Embryonic facial prominence (tissue), 1 donor: ENCODE data around the gene WFIKKN2.

ENCODE experiments used
- DNase-seq: peaks from one replicate; pipeline ENCODE4 v3.0.0-alpha.2; 2016; ENCODE audit errors: extremely low spot score

WFIKKN2 gene

GRCh38 chr17:50808888-50809287 is 26.5 kb upstream of the WFIKKN2 start:
- DNase-seq, result no peak

GRCh38 chr17:50813583-50813982 is 21.8 kb upstream of the WFIKKN2 start:
- no peak for DNase-seq

DNA sequence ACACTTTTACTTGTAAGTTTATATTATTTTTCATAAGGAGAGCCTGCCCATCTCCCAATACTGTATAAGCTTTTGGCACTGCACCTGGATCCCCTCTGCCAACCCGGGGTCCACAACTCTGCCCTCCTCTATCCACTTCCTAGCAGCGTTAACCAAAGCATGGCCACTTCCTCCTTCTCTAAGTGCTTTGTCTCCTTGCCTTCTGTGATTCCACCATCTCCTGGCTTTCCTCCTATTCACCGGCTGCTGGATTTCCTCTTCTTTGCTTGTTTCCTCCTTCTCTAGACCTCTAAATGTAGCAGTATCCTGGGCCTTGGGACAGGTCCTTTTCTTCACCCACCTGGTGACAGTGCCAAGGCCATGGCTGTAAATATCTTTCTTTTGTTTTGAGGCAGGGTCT is 20.0 kb upstream of the WFIKKN2 start:
- DNase-seq, result no peak

- no peak for DNase-seq
Observed at GRCh38 chr17:50816271-50816670, 19.1 kb upstream of the WFIKKN2 start.

- no peak for DNase-seq
Observed at GRCh38 chr17:50816771-50817751, 18.3 kb upstream of the WFIKKN2 start.

GRCh38 chr17:50817838-50818237 is 17.5 kb upstream of the WFIKKN2 start:
- no peak for DNase-seq

- DNase-seq, result no peak
Observed at GRCh38 chr17:50818261-50818660, 17.1 kb upstream of the WFIKKN2 start.

GRCh38 chr17:50818921-50819657 is 16.3 kb upstream of the WFIKKN2 start:
- DNase-seq, result no peak

GRCh38 chr17:50820651-50821050 is 14.7 kb upstream of the WFIKKN2 start:
- no peak for DNase-seq

DNA sequence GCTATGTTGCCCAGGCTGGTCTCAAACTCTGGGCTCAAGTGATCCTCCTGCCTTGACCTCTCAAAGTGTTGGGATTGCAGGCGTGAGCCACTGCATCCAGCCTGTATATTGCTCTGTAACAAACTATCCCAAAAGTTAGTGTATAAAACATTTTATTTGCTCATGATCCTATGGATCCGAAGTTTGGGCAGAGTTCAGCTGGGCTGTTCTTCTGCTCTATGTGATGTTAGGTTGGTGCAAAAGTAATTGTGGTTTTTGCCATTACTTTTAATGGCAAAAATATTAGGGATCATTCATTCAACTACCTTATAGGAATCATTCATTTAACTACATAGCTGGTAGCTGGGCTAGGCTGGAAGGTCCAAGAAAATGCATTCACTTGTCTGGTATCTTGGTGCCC is 12.8 kb upstream of the WFIKKN2 start:
- no peak for DNase-seq

DNA sequence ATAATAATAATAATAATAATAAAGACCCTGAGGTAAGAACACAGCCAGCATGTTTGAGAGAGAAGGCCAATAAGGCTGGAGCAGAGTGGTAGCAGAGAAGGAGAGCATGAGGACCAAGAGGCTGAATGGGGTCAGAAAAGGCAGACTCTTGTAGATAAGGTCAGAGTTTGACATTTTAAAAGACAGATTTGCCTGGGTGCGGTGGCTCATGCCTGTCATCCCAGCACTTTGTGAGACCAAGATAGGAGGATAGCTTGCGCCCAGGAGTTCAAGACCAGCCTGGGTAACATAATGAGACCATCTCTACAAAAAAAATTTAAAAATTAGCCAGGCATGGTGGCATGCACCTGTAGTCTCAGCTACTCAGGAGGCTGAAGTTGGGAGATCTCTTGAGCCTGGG is 11.0 kb upstream of the WFIKKN2 start:
- DNase-seq, result no peak

- DNase-seq, result no peak
Observed at GRCh38 chr17:50825188-50825587, 10.2 kb upstream of the WFIKKN2 start.

- DNase-seq, result no peak
Observed at GRCh38 chr17:50828508-50829170, 6.7 kb upstream of the WFIKKN2 start.

DNA sequence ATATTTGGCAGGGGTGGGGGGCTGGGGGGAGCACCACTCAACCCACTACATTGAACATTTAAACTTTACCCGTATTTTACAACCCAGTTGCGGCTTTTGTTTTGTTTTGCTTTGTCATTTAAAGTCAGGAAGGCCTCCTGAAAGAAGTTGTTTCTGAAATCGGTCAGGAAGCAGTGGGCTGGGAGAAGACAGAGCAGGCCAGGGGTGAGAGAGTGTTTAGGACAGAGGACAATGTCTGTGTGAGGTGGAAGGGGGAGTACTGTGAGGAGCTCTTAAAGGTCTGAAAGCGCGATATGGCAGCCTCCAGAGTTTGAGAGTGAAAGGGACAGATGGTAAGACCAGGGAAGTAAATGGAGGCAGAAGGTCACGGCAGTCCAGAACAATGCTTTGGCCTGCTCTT is 6.1 kb upstream of the WFIKKN2 start:
- DNase-seq, result no peak

DNA sequence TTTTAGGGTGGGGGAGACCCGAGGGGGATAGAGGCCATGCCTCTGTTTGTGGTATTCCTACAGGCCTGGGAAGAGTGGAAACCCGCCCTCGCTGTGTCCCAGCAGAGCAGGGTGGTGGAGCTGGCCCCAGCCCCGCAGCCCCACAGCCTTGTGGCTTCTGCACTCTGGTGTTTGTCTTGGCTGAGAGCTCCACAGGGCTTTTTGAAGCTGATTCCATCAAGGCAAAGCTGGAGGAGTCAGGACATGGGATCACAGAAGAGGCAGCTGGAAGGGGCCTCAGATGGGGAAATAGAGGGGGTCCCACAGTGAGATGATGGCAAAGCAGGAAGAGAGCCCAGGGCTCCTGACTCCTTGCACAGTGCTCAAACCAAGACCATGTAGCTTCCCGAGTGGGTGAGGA is 5.0 kb upstream of the WFIKKN2 start:
- DNase-seq, result no peak

GRCh38 chr17:50830994-50831393 is 4.4 kb upstream of the WFIKKN2 start:
- peak; percentile 55 for DNase-seq

GRCh38 chr17:50831471-50831928 is 3.9 kb upstream of the WFIKKN2 start:
- DNase-seq, result no peak

DNA sequence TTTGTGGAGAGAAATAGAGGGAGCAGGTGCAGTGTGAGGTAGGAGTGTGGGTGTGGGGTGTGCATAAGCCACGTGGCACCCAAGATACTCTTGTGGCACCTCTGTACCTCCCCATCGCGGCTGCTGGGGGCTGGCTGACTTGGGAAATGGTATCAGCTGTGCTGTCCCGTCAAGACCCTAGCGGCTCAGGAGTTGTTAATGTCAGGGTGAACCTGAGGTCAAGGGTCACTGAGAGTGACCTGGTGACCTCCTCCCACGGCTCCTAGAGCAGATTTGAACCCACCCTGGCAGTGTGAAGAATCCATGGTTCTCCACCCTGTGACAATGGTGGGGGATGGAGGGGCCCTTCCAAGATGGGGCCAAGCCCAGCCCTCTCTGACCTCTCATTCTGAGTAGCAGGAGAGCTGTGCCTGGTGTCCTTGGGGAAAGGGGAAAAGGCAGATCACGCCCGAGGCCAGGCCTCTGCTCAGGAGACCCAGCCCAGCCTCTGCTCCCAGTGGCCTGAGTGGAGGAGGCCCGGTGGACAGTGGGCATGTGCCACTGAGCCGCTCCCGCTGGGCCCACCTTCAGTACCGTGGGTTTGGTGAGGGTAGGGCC is 3.0 kb upstream of the WFIKKN2 start:
- no peak for DNase-seq

DNA sequence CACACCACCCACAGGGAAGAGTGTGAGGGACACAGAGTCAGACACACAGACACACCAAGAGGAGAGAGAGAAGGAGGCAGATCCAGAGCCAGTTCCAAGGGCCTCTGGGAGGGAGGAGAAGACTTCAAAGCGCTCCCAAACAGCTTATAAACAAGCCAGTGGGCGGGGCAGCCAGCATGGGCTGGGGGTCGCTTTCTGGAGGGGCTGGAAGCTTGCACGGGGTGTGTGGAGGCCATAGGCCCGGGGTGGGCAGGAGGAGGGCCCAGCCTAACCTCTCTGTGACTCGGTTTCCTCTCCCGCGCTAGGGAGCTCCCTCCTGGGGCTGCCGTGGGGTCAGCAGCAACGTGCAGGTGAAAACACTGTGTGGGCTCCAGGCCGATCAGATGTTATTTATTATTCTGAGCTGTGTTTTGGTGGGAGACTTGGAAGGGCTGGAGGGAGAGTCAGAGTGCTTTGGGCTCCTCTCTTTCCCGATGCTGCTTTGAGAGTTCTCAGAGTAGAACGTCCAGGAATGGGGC is 2.5 kb upstream of the WFIKKN2 start:
- DNase-seq, result no peak

DNA sequence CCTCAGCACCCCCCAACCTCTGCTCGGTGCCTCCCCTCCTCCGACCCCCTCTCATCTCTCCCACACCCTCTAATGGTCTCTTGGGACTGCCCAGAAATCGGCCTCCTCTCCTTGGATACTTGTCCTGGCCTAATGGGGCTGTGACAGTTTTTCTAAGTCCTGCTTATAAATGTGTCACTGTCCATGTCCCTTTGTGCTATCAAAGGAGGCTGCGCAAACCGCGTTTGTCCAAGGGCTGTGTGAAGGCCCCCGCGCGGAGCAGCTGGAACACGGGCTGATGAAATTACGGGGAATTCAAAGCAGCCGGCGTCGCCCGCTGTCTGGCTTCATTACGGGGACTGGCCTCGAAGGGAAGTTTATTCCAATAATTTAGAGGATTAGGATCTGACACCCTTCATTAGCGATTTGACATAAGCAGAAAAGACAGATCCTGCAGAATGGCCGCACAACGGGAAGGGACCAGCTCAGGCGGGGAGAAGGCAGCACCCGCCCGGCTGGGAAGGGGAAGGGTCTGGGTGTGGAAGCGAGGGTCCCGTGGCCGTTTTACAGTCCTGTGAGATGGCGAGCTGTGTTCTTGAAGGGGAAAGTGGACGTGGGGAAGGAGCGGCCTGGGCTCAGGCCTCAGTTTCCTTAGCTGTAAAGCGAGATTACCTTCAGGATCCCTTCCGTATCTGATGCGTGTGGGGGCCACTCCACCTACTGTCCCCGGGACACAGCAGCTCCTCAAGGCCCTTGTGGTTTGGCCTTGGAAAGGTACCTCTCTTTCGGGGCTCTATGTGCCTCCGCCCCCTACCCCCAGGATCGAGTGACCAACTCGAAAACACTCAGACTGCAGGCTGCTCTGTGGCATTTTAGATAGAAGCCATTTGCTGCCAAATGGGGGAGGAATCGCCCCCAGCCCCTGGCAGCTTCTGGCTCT is 1.6 kb upstream of the WFIKKN2 start:
- no peak for DNase-seq
